MCF 10A (cell line): ENCODE measurements around the gene AUTS2. TPM values are rescaled to one million over a fixed set of nuclear protein-coding genes. Genes with fewer than 3 reads are reported as not detected.

Experiments
- BruUV-seq: library from RNA; stranded (reverse); fragments of 400-500 nt; replicated peaks from 2 replicates; lab custom pipeline; 2021; lab: Mats Ljungman, UMichigan
- CTCF ChIA-PET: fragments of 300-600 bp; sonication (Branson Sonifier 250); formaldehyde crosslinking; extraction: SDS; loops from one replicate; lab custom pipeline; 2021; ENCODE audit warnings: antibody characterized with exemption, inconsistent platforms; lab: Yijun Ruan, JAX
- POLR2A ChIA-PET: fragments of 300-600, 350-650 bp; sonication (Branson Sonifier 250); formaldehyde crosslinking; extraction: SDS; loops from one replicate; lab custom pipeline; 2020; ENCODE audit warnings: antibody characterized with exemption, inconsistent platforms; lab: Yijun Ruan, JAX
- DNase-seq: peaks from one replicate; pipeline ENCODE4 v3.0.0-alpha.2; 2018; ENCODE audit not compliant: unreplicated experiment
- H3K27ac Mint-ChIP-seq: one replicate; pipeline ENCODE4 v1.8.0; 2022; ENCODE audit warnings: mild to moderate bottlenecking, low read depth, mixed read lengths; ENCODE audit not compliant: unreplicated experiment
- H3K27me3 Mint-ChIP-seq: one replicate; pipeline ENCODE4 v1.8.0; 2022; ENCODE audit warnings: mixed read lengths; ENCODE audit not compliant: insufficient read depth, unreplicated experiment
- H3K36me3 Mint-ChIP-seq: one replicate; pipeline ENCODE4 v1.8.0; 2022; ENCODE audit warnings: mild to moderate bottlenecking, moderate library complexity, mixed read lengths; ENCODE audit not compliant: insufficient read depth, unreplicated experiment
- H3K4me1 Mint-ChIP-seq: one replicate; pipeline ENCODE4 v1.8.0; 2022; ENCODE audit warnings: mixed read lengths; ENCODE audit not compliant: insufficient read depth, unreplicated experiment
- H3K4me3 Mint-ChIP-seq: one replicate; pipeline ENCODE4 v1.8.0; 2022; ENCODE audit warnings: mild to moderate bottlenecking, moderate library complexity, mixed read lengths; ENCODE audit not compliant: unreplicated experiment
- H3K9me3 Mint-ChIP-seq: one replicate; pipeline ENCODE4 v1.8.0; 2022; ENCODE audit warnings: mixed read lengths; ENCODE audit not compliant: unreplicated experiment
- intact Hi-C: fragments of 100-400 bp; cut with micrococcal nuclease; formaldehyde crosslinking; loops from 2 replicates; pipeline ENCODE4 v1.14.1; 2022
- total RNA-seq: library from RNA; stranded (reverse); gene quantifications from 2 replicates; pipeline ENCODE4 v1.2.3, GENCODE V29; 2022
- TF ChIP-seq, protein P1 (sequence below): fragments of 200-600 bp; IDR thresholded peaks from one replicate; pipeline ENCODE4 v1.8.0; 2022; ENCODE audit warnings: antibody characterized with exemption, mild to moderate bottlenecking; ENCODE audit not compliant: unreplicated experiment

Gene AUTS2
- total RNA-seq, 1 experiment from 2014 or later = 1.3 TPM

DNA sequence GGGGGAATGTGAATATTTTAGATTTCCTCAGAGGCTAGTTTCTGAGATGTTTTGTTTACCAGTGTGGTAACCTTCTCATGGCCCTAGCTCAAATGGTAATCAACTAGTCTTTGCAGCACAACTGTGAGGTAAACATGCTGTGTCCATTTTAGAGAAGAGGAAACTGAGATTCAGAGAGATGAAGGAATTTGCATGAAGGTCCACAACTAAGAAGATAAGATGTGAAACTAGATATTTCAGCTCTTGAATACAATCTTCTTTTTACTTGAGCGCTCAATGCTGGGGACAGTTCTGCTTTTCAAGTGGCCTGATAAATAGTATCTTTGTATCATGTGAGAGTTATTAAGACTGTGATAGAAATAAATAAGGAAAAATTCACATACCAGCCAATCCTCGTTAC, 245.4 kb downstream of the AUTS2 start:
- Mint-ChIP-seq H3K4me1 (no peaks in the 10 kb centered on the region), H3K27me3 (no peaks in the 10 kb centered on the region), H3K27ac (no peak overlapping the region), H3K36me3 (no peaks in the 10 kb centered on the region), H3K9me3 (peaks cover 40% of the 10 kb centered on the region), H3K4me3 (no peak overlapping the region)
- intact Hi-C loops = no loop called here
- TF ChIP-seq, protein P1, sequence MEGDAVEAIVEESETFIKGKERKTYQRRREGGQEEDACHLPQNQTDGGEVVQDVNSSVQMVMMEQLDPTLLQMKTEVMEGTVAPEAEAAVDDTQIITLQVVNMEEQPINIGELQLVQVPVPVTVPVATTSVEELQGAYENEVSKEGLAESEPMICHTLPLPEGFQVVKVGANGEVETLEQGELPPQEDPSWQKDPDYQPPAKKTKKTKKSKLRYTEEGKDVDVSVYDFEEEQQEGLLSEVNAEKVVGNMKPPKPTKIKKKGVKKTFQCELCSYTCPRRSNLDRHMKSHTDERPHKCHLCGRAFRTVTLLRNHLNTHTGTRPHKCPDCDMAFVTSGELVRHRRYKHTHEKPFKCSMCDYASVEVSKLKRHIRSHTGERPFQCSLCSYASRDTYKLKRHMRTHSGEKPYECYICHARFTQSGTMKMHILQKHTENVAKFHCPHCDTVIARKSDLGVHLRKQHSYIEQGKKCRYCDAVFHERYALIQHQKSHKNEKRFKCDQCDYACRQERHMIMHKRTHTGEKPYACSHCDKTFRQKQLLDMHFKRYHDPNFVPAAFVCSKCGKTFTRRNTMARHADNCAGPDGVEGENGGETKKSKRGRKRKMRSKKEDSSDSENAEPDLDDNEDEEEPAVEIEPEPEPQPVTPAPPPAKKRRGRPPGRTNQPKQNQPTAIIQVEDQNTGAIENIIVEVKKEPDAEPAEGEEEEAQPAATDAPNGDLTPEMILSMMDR = no peak
- ChIA-PET POLR2A (no interaction called here), CTCF (no interaction called here)
- BruUV-seq = no TSS peak
- no peak for DNase-seq

GRCh38 chr7:69844264-69844868, 246.1 kb downstream of the AUTS2 start:
- Mint-ChIP-seq H3K27me3 (no peaks in the 10 kb centered on the region), H3K4me1 (no peaks in the 10 kb centered on the region), H3K4me3 (no peak overlapping the region), H3K9me3 (peaks cover 37% of the 10 kb centered on the region), H3K36me3 (no peaks in the 10 kb centered on the region), H3K27ac (no peak overlapping the region)
- ChIA-PET POLR2A (no interaction called here), CTCF (no interaction called here)
- DNase-seq = no peak
- no TSS peak for BruUV-seq
- intact Hi-C loops = no loop called here
- TF ChIP-seq, protein P1 = no peak

DNA sequence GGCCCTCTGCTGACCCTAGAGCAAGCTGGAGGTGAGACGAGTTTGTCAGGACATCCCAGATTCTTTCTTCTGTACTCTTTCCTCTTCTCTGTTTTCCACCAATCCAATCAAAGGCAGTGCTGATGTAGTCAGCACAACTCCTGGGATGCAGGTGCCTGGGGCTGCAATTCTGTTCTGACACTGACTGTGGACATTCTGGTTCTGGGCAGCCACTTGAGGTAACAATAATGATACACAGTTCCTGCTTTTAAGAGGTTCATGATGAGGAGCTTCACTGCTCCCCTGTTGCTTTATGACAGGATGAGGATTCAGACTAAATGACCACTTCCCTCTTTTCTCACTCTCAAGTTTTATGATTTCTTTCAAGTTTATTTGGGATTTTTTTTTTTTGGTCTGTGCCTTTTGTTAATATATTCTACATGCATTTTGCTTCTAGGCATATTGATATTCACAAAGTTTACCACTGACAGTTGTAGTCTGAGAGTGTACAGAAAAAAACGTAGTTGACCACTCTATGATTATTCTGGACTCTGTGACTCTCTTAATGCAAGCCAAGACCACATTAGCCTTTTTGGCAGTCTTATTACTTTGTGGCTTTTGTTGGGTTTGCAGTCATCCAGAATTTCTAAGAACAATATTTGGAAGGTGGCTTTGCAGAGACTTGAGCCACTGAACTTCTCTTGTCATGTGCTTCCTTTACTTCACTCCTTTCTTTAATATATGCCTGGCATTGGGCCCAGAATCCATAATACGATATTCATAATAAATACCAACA, 247.6 kb downstream of the AUTS2 start:
- Mint-ChIP-seq H3K4me1 (no peaks in the 10 kb centered on the region), H3K9me3 (peaks cover 24% of the 10 kb centered on the region), H3K36me3 (no peaks in the 10 kb centered on the region), H3K27me3 (no peaks in the 10 kb centered on the region), H3K27ac (no peak overlapping the region), H3K4me3 (no peak overlapping the region)
- BruUV-seq = no TSS peak
- intact Hi-C loops = no loop called here
- TF ChIP-seq, protein P1 = no peak
- ChIA-PET CTCF (no interaction called here), POLR2A (no interaction called here)
- no peak for DNase-seq

DNA sequence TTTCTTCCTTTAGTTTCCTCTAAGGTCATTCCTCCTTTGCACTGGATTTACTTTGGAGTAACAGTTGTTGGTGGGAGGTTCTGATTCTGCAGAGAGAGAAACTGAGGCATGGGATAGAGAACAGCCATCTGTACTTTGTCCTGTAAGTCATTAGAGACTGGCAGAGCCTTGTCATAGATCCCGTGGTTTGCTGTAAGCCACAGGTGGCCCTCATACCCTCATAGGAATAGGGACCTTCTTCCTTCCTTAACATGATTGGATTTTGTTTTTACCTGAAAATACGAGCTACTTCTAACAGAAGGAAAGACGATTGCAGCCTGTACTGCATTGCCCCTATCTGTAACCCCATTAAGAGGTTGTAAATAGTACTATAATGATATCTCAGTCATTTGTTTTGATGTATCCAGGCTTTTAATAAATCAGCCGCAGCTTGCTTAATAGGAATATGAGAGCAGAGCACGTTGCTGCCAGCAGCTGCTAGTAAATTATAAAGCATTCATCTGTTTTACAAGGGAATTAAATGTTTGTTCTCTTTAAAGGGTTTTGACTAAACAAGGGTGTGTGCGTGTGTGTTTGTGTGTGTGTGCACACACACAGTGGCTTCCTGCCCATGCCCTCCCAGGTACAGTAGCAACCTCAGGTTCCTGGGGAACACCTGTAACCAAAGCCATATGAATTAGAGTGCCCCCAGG, 249.8 kb downstream of the AUTS2 start:
- no peak overlapping the region for H3K4me3 Mint-ChIP-seq
- no peaks in the 10 kb centered on the region for H3K4me1 Mint-ChIP-seq
- no TSS peak for BruUV-seq
- intact Hi-C loops = no loop called here
- ChIA-PET CTCF (no interaction called here), POLR2A (no interaction called here)
- TF ChIP-seq, protein P1 = no peak
- no peak for DNase-seq
- H3K9me3 Mint-ChIP-seq = peaks cover 19% of the 10 kb centered on the region
- no peaks in the 10 kb centered on the region for H3K27me3 Mint-ChIP-seq
- H3K36me3 Mint-ChIP-seq = no peaks in the 10 kb centered on the region
- no peak overlapping the region for H3K27ac Mint-ChIP-seq
